HG03469 (cell line): ENCODE measurements around the gene CUL2.
"Not testable (repeated sequence)": the region's sequence is repeated elsewhere in the genome, so short reads cannot be mapped to it uniquely, and the experiment has no call there.

Experiments
- ATAC-seq: cut with Tn5 transposase; IDR thresholded peaks from one replicate; pipeline ENCODE4 v1.9.1; 2021; ENCODE audit warnings: mild to moderate bottlenecking, moderate library complexity, moderate number of reproducible peaks; ENCODE audit not compliant: unreplicated experiment

The CUL2 gene

GRCh38 chr10:34985146-34985545 lies 105.0 kb downstream of the CUL2 start:
- no peak for ATAC-seq

GRCh38 chr10:34981844-34982243 lies 108.3 kb downstream of the CUL2 start:
- ATAC-seq = no peak

GRCh38 chr10:34979938-34980337 lies 110.2 kb downstream of the CUL2 start:
- no peak for ATAC-seq

GRCh38 chr10:34978080-34978479 lies 112.1 kb downstream of the CUL2 start:
- ATAC-seq = no peak

GRCh38 chr10:34976380-34976910 lies 113.7 kb downstream of the CUL2 start:
- not testable (repeated sequence) for ATAC-seq

GRCh38 chr10:34974364-34975065 lies 115.6 kb downstream of the CUL2 start:
- ATAC-seq = not testable (repeated sequence)

GRCh38 chr10:34973757-34974156 lies 116.4 kb downstream of the CUL2 start:
- ATAC-seq = not testable (repeated sequence)

GRCh38 chr10:34973121-34973520 lies 117.0 kb downstream of the CUL2 start:
- ATAC-seq = not testable (repeated sequence)

- ATAC-seq = not testable (repeated sequence)
Observed at GRCh38 chr10:34972591-34972990, 117.5 kb downstream of the CUL2 start.

- not testable (repeated sequence) for ATAC-seq
Observed at GRCh38 chr10:34971606-34972334, 118.4 kb downstream of the CUL2 start.

- ATAC-seq = no peak
Observed at GRCh38 chr10:34969171-34969570, 121.0 kb downstream of the CUL2 start.

- no peak for ATAC-seq
Observed at GRCh38 chr10:34967335-34967880, 122.7 kb downstream of the CUL2 start.

- ATAC-seq = no peak
Observed at GRCh38 chr10:34966451-34966850, 123.7 kb downstream of the CUL2 start.

- no peak for ATAC-seq
Observed at GRCh38 chr10:34966040-34966439, 124.1 kb downstream of the CUL2 start.

- no peak for ATAC-seq
Observed at GRCh38 chr10:34964166-34964800, 125.9 kb downstream of the CUL2 start.

- no peak for ATAC-seq
Observed at GRCh38 chr10:34962866-34963265, 127.3 kb downstream of the CUL2 start.

GRCh38 chr10:34960983-34961382 lies 129.2 kb downstream of the CUL2 start:
- ATAC-seq = no peak

GRCh38 chr10:34959786-34960185 lies 130.4 kb downstream of the CUL2 start:
- no peak for ATAC-seq

- ATAC-seq = no peak
Observed at GRCh38 chr10:34959321-34959720, 130.8 kb downstream of the CUL2 start.
